ENCODE measurements around the gene SLC25A21. TPM values are rescaled to one million over a fixed set of nuclear protein-coding genes. Genes with fewer than 3 reads are reported as not detected.
"Not testable (repeated sequence)": the region's sequence is repeated elsewhere in the genome, so short reads cannot be mapped to it uniquely, and the experiment has no call there.

The SLC25A21 gene
- total and polyA plus RNA-seq, 7 experiments from 2014 or later = not detected

GRCh38 chr14:37087520-37087919, 84.9 kb downstream of the SLC25A21 start:
- no peaks in the 10 kb centered on the region for H3K4me1 Mint-ChIP-seq
- no peaks in the 10 kb centered on the region for H3K36me3 Mint-ChIP-seq
- intact Hi-C loops (cut with micrococcal nuclease) = no loop called here
- H3K4me3 Mint-ChIP-seq = no peak overlapping the region
- H3K27me3 ChIP-seq (ENCODE audit: control insufficient read depth in 2 of 2, insufficient read depth in 2 of 2, low read length in 2 of 2) = no peaks in the 10 kb centered on the region
- no peaks in the 10 kb centered on the region for H3K9me3 ChIP-seq (ENCODE audit: control insufficient read depth in 2 of 3, low read length in 3 of 3)
- H3K4me3 ChIP-seq (ENCODE audit: low read length) = no peak overlapping the region
- POLR2A ChIA-PET = no interaction called here
- H3K27ac Mint-ChIP-seq = no peak overlapping the region
- ATAC-seq (no peak), DNase-seq (no peak)
- H3K27me3 Mint-ChIP-seq = no peaks in the 10 kb centered on the region
- H3K27ac ChIP-seq (ENCODE audit: low read depth, low read length) = no peak overlapping the region
- H3K9me3 Mint-ChIP-seq = peaks cover 0 to 4% (median 0%) of the 10 kb centered on the region in 11 donors
- no peaks in the 10 kb centered on the region for H3K36me3 ChIP-seq (ENCODE audit: control insufficient read depth in 2 of 3, insufficient read depth in 3 of 3, low read length in 3 of 3)
- no peaks in the 10 kb centered on the region for H3K4me1 ChIP-seq (ENCODE audit: control insufficient read depth in 2 of 2, insufficient read depth in 2 of 2, low read length in 2 of 2)
- CTCF ChIA-PET = no interaction called here

- Histone ChIP-seq H3K27ac (ENCODE audit: low read depth, low read length) (no peak overlapping the region), H3K9me3 (ENCODE audit: control insufficient read depth in 2 of 3, low read length in 3 of 3) (no peaks in the 10 kb centered on the region), H3K36me3 (ENCODE audit: control insufficient read depth in 2 of 3, insufficient read depth in 3 of 3, low read length in 3 of 3) (no peaks in the 10 kb centered on the region), H3K4me3 (ENCODE audit: low read length) (no peak overlapping the region), H3K27me3 (ENCODE audit: control insufficient read depth in 2 of 2, insufficient read depth in 2 of 2, low read length in 2 of 2) (no peaks in the 10 kb centered on the region), H3K4me1 (ENCODE audit: control insufficient read depth in 2 of 2, insufficient read depth in 2 of 2, low read length in 2 of 2) (no peaks in the 10 kb centered on the region)
- ChIA-PET CTCF (no interaction called here), POLR2A (no interaction called here)
- H3K27me3 Mint-ChIP-seq = no peaks in the 10 kb centered on the region
- no peak for DNase-seq
- ATAC-seq = no peak
- no peak overlapping the region for H3K4me3 Mint-ChIP-seq
- no peaks in the 10 kb centered on the region for H3K4me1 Mint-ChIP-seq
- H3K9me3 Mint-ChIP-seq = peaks cover 0 to 11% (median 4%) of the 10 kb centered on the region in 11 donors
- intact Hi-C loops (cut with micrococcal nuclease) = no loop called here
- no peak overlapping the region for H3K27ac Mint-ChIP-seq
- H3K36me3 Mint-ChIP-seq = no peaks in the 10 kb centered on the region
Observed at GRCh38 chr14:37083599-37083998, 88.8 kb downstream of the SLC25A21 start.

- CTCF ChIA-PET = no interaction called here
- Histone ChIP-seq H3K9me3 (ENCODE audit: control insufficient read depth in 2 of 3, low read length in 3 of 3) (no peaks in the 10 kb centered on the region), H3K36me3 (ENCODE audit: control insufficient read depth in 2 of 3, insufficient read depth in 3 of 3, low read length in 3 of 3) (no peaks in the 10 kb centered on the region), H3K4me1 (ENCODE audit: control insufficient read depth in 2 of 2, insufficient read depth in 2 of 2, low read length in 2 of 2) (no peaks in the 10 kb centered on the region), H3K27me3 (ENCODE audit: control insufficient read depth in 2 of 2, insufficient read depth in 2 of 2, low read length in 2 of 2) (no peaks in the 10 kb centered on the region), H3K27ac (ENCODE audit: low read depth, low read length) (no peak overlapping the region), H3K4me3 (ENCODE audit: low read length) (no peak overlapping the region)
- Mint-ChIP-seq H3K27ac (no peak overlapping the region), H3K4me1 (no peaks in the 10 kb centered on the region), H3K36me3 (no peaks in the 10 kb centered on the region), H3K27me3 (no peaks in the 10 kb centered on the region), H3K4me3 (no peak overlapping the region), H3K9me3 (peaks cover 0 to 11% (median 4%) of the 10 kb centered on the region in 11 donors)
- intact Hi-C loops (cut with micrococcal nuclease) = no loop called here
- DNase-seq (no peak), ATAC-seq (no peak)
- POLR2A ChIA-PET = no interaction called here
Observed at GRCh38 chr14:37082449-37082848, 90.0 kb downstream of the SLC25A21 start.

GRCh38 chr14:37081856-37082255, 90.5 kb downstream of the SLC25A21 start:
- CTCF ChIA-PET = no interaction called here
- no peak overlapping the region for H3K27ac Mint-ChIP-seq
- Histone ChIP-seq H3K27ac (ENCODE audit: low read depth, low read length) (no peak overlapping the region), H3K4me1 (ENCODE audit: control insufficient read depth in 2 of 2, insufficient read depth in 2 of 2, low read length in 2 of 2) (no peaks in the 10 kb centered on the region), H3K4me3 (ENCODE audit: low read length) (no peak overlapping the region), H3K27me3 (ENCODE audit: control insufficient read depth in 2 of 2, insufficient read depth in 2 of 2, low read length in 2 of 2) (no peaks in the 10 kb centered on the region), H3K9me3 (ENCODE audit: control insufficient read depth in 2 of 3, low read length in 3 of 3) (no peaks in the 10 kb centered on the region), H3K36me3 (ENCODE audit: control insufficient read depth in 2 of 3, insufficient read depth in 3 of 3, low read length in 3 of 3) (no peaks in the 10 kb centered on the region)
- no peaks in the 10 kb centered on the region for H3K36me3 Mint-ChIP-seq
- peaks cover 0 to 11% (median 4%) of the 10 kb centered on the region in 11 donors for H3K9me3 Mint-ChIP-seq
- no peaks in the 10 kb centered on the region for H3K4me1 Mint-ChIP-seq
- intact Hi-C loops (cut with micrococcal nuclease) = no loop called here
- no peak overlapping the region for H3K4me3 Mint-ChIP-seq
- DNase-seq (no peak), ATAC-seq (no peak)
- POLR2A ChIA-PET = no interaction called here
- H3K27me3 Mint-ChIP-seq = no peaks in the 10 kb centered on the region

GRCh38 chr14:37081218-37081617, 91.2 kb downstream of the SLC25A21 start:
- H3K4me1 ChIP-seq (ENCODE audit: control insufficient read depth in 2 of 2, insufficient read depth in 2 of 2, low read length in 2 of 2) = no peaks in the 10 kb centered on the region
- POLR2A ChIA-PET = no interaction called here
- no peaks in the 10 kb centered on the region for H3K27me3 ChIP-seq (ENCODE audit: control insufficient read depth in 2 of 2, insufficient read depth in 2 of 2, low read length in 2 of 2)
- H3K4me3 ChIP-seq (ENCODE audit: low read length) = no peak overlapping the region
- H3K36me3 ChIP-seq (ENCODE audit: control insufficient read depth in 2 of 3, insufficient read depth in 3 of 3, low read length in 3 of 3) = no peaks in the 10 kb centered on the region
- Mint-ChIP-seq H3K36me3 (no peaks in the 10 kb centered on the region), H3K4me1 (no peaks in the 10 kb centered on the region), H3K27me3 (no peaks in the 10 kb centered on the region), H3K9me3 (peaks cover 0 to 11% (median 4%) of the 10 kb centered on the region in 11 donors), H3K4me3 (no peak overlapping the region), H3K27ac (no peak overlapping the region)
- ATAC-seq (no peak), DNase-seq (no peak)
- no peaks in the 10 kb centered on the region for H3K9me3 ChIP-seq (ENCODE audit: control insufficient read depth in 2 of 3, low read length in 3 of 3)
- CTCF ChIA-PET = no interaction called here
- H3K27ac ChIP-seq (ENCODE audit: low read depth, low read length) = no peak overlapping the region
- intact Hi-C loops (cut with micrococcal nuclease) = no loop called here

- H3K27ac ChIP-seq (ENCODE audit: low read depth, low read length) = no peak overlapping the region
Observed at GRCh38 chr14:37078131-37078530, 94.3 kb downstream of the SLC25A21 start.

GRCh38 chr14:37074320-37074719, 98.1 kb downstream of the SLC25A21 start:
- H3K27me3 ChIP-seq (ENCODE audit: control insufficient read depth in 2 of 2, insufficient read depth in 2 of 2, low read length in 2 of 2); H3K36me3 ChIP-seq (ENCODE audit: control insufficient read depth in 2 of 3, insufficient read depth in 3 of 3, low read length in 3 of 3); CTCF ChIA-PET; H3K27ac Mint-ChIP-seq; H3K27ac ChIP-seq (ENCODE audit: low read depth, low read length); DNase-seq; H3K4me3 ChIP-seq (ENCODE audit: low read length); H3K4me3 Mint-ChIP-seq; intact Hi-C loops (cut with micrococcal nuclease); H3K36me3 Mint-ChIP-seq; H3K27me3 Mint-ChIP-seq; H3K9me3 Mint-ChIP-seq; H3K9me3 ChIP-seq (ENCODE audit: control insufficient read depth in 2 of 3, low read length in 3 of 3); H3K4me1 Mint-ChIP-seq; ATAC-seq; POLR2A ChIA-PET; H3K4me1 ChIP-seq (ENCODE audit: control insufficient read depth in 2 of 2, insufficient read depth in 2 of 2, low read length in 2 of 2): not testable (repeated sequence)

More at GRCh38 chr14:37078131-37078530, 94.3 kb downstream of the SLC25A21 start:
- Mint-ChIP-seq H3K27me3 (no peaks in the 10 kb centered on the region), H3K27ac (no peak overlapping the region), H3K36me3 (no peaks in the 10 kb centered on the region), H3K4me1 (no peaks in the 10 kb centered on the region), H3K4me3 (no peak overlapping the region), H3K9me3 (peaks cover 0 to 12% (median 5%) of the 10 kb centered on the region in 11 donors)
- Histone ChIP-seq H3K27me3 (ENCODE audit: control insufficient read depth in 2 of 2, insufficient read depth in 2 of 2, low read length in 2 of 2) (no peaks in the 10 kb centered on the region), H3K9me3 (ENCODE audit: control insufficient read depth in 2 of 3, low read length in 3 of 3) (no peaks in the 10 kb centered on the region), H3K4me3 (ENCODE audit: low read length) (no peak overlapping the region), H3K36me3 (ENCODE audit: control insufficient read depth in 2 of 3, insufficient read depth in 3 of 3, low read length in 3 of 3) (no peaks in the 10 kb centered on the region), H3K4me1 (ENCODE audit: control insufficient read depth in 2 of 2, insufficient read depth in 2 of 2, low read length in 2 of 2) (no peaks in the 10 kb centered on the region)
- DNase-seq = no peak
- ChIA-PET CTCF (no interaction called here), POLR2A (no interaction called here)
- intact Hi-C loops (cut with micrococcal nuclease) = no loop called here
- ATAC-seq = no peak

All from naive thymus-derived CD4-positive, alpha-beta T cell (primary cell).